Osteoblast (primary cell): ENCODE results near the gene TMEM236. TPM values are rescaled to one million over a fixed set of nuclear protein-coding genes. Genes with fewer than 3 reads are reported as not detected.

ENCODE experiments used
- DNase-seq: peaks from one replicate; pipeline ENCODE4 v3.0.0; 2011; ENCODE audit warnings: low spot score, mixed read lengths; ENCODE audit not compliant: insufficient read length; ENCODE audit errors: missing footprints
- H2AFZ ChIP-seq: 2 replicates; pipeline ENCODE4 v1.6.0; 2011; ENCODE audit warnings: mild to moderate bottlenecking, low read length
- H3K27ac ChIP-seq: 2 replicates; pipeline ENCODE4 v1.5.1; 2011; ENCODE audit warnings: mild to moderate bottlenecking, low read depth, low read length, moderate library complexity
- H3K27me3 ChIP-seq: 2 replicates; pipeline ENCODE4 v1.6.0; 2012; ENCODE audit warnings: mild to moderate bottlenecking, control low read depth, inconsistent platforms, low read length, moderate library complexity; ENCODE audit not compliant: insufficient read depth
- H3K36me3 ChIP-seq: 2 replicates; pipeline ENCODE4 v1.5.1; 2011; ENCODE audit warnings: mild to moderate bottlenecking, low read length, control low read depth, moderate library complexity; ENCODE audit not compliant: insufficient read depth
- H3K4me1 ChIP-seq: 2 replicates; pipeline ENCODE4 v1.5.1; 2011; ENCODE audit warnings: mild to moderate bottlenecking, low read length, control low read depth, moderate library complexity; ENCODE audit not compliant: insufficient read depth
- H3K4me2 ChIP-seq: 2 replicates; pipeline ENCODE4 v1.6.0; 2011; ENCODE audit warnings: mild to moderate bottlenecking, low read length; ENCODE audit not compliant: insufficient read depth
- H3K4me3 ChIP-seq: fragments of 200-600 bp; sonication (generic); 3 replicates; pipeline ENCODE4 v1.5.1; 2012; ENCODE audit warnings: mild to moderate bottlenecking, low read length, inconsistent platforms; ENCODE audit not compliant: insufficient read depth
- H3K79me2 ChIP-seq: 2 replicates; pipeline ENCODE4 v1.6.0; 2012; ENCODE audit warnings: mild to moderate bottlenecking, low read length, control low read depth, inconsistent platforms; ENCODE audit not compliant: insufficient read depth
- H3K9me3 ChIP-seq: 2 replicates; pipeline ENCODE4 v1.5.1; 2011; ENCODE audit warnings: low read depth, low read length, control low read depth
- H4K20me1 ChIP-seq: 2 replicates; pipeline ENCODE4 v1.6.0; 2012; ENCODE audit warnings: mild to moderate bottlenecking, low read length, control low read depth; ENCODE audit not compliant: insufficient read depth
- CTCF ChIP-seq: IDR thresholded peaks from 2 replicates; pipeline ENCODE4 v1.5.1; 2011; ENCODE audit warnings: mild to moderate bottlenecking, low read depth, low read length, moderate library complexity; ENCODE audit errors: extremely low read depth
- total RNA-seq: library from RNA; depleted of rRNA; stranded (reverse); fragments of >200 nt; gene quantifications from 2 replicates; pipeline ENCODE4 v1.2.3, GENCODE V29; 2012

TMEM236 gene
- total RNA-seq, 1 donor, result under 0.01 TPM

DNA sequence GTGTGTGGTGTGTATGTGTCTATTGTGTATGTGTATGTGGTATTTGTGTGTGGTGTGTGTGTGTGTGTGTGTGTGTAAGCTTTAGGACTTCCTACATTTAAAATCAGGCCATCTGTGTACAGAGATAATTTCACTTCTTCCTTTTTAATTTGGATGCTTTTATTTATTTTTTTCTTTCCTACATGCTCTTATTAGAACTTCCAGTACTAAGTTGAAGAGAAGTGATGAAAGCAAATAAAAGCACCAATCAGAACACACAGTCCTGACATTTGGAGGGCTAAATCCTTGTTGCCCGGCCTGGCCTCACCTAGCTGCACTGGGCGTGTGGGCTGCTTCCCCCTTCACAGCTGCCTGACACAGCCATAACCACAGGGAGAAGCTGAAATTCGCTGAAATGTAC is 53.3 kb downstream of the TMEM236 start:
- Histone ChIP-seq H3K9me3 (no peaks in the 10 kb centered on the region), H3K4me3 (no peak overlapping the region), H3K27ac (no peak overlapping the region), H3K79me2 (no peaks in the 10 kb centered on the region), H3K4me1 (no peaks in the 10 kb centered on the region), H2AFZ (no peak overlapping the region), H3K4me2 (no peak overlapping the region), H4K20me1 (no peaks in the 10 kb centered on the region), H3K36me3 (no peaks in the 10 kb centered on the region), H3K27me3 (no peaks in the 10 kb centered on the region)
- TF ChIP-seq CTCF, result no peak
- no peak for DNase-seq

GRCh38 chr10:17805921-17806577 is 54.0 kb downstream of the TMEM236 start:
- no peaks in the 10 kb centered on the region for H4K20me1 ChIP-seq
- H3K36me3 ChIP-seq, result no peaks in the 10 kb centered on the region
- H3K4me3 ChIP-seq, result no peak overlapping the region
- H3K27me3 ChIP-seq, result no peaks in the 10 kb centered on the region
- H3K79me2 ChIP-seq, result no peaks in the 10 kb centered on the region
- no peak overlapping the region for H3K27ac ChIP-seq
- no peaks in the 10 kb centered on the region for H3K4me1 ChIP-seq
- no peak overlapping the region for H3K4me2 ChIP-seq
- DNase-seq, result no peak
- no peak overlapping the region for H2AFZ ChIP-seq
- no peaks in the 10 kb centered on the region for H3K9me3 ChIP-seq
- TF ChIP-seq CTCF, result no peak

GRCh38 chr10:17808971-17809841 is 57.2 kb downstream of the TMEM236 start, which contains the start of gene MRC1:
MRC1 (plus strand) TSS chr10:17809348; CDS start chr10:17809466, 118 bp downstream.
- Histone ChIP-seq H3K27me3 (no peaks in the 10 kb centered on the region), H3K79me2 (no peaks in the 10 kb centered on the region), H3K27ac (no peak within 1 kb of the TSS), H4K20me1 (no peaks in the 10 kb centered on the region), H3K36me3 (no peaks in the 10 kb centered on the region), H2AFZ (peak within 1 kb of the TSS; percentile 73), H3K4me2 (no peak within 1 kb of the TSS), H3K9me3 (no peaks in the 10 kb centered on the region), H3K4me3 (no peak within 1 kb of the TSS), H3K4me1 (no peaks in the 10 kb centered on the region)
- DNase-seq, result no peak
- no peak for TF ChIP-seq CTCF
